Left kidney (tissue), 8 donors: ENCODE data around the gene CCR2. TPM values are rescaled to one million over a fixed set of nuclear protein-coding genes. Genes with fewer than 3 reads are reported as not detected.
"Not testable (repeated sequence)": the region's sequence is repeated elsewhere in the genome, so short reads cannot be mapped to it uniquely, and the experiment has no call there.

Experiments used
- DNase-seq: peaks from one replicate; pipeline ENCODE4 v3.0.0-alpha.2; 2013
- long read RNA-seq, 8 donors: transcript quantifications; one replicate each; lab custom pipeline, GENCODE V29; 2026
- polyA plus RNA-seq: library from polyadenylated mRNA; unstranded; fragments of 120-200 nt; gene quantifications from one replicate; pipeline ENCODE4 v1.2.1, GENCODE V29; 2013; ENCODE audit not compliant: insufficient read length

The CCR2 gene
- 1.1 TPM for polyA plus RNA-seq
- long read RNA-seq, donor 1, result 0 reads
- long read RNA-seq, donor 2, partial matches to known transcripts, result 0 of 1 reads
- long read RNA-seq, donor 2, other reads (novel, unspliced or antisense), result 0 of 1 reads
- long read RNA-seq, donor 3, result 0 reads
- long read RNA-seq, donor 4, result 0 reads
- long read RNA-seq, donor 5, partial matches to known transcripts, result 0 of 1 reads
- long read RNA-seq, donor 5, other reads (novel, unspliced or antisense), result 0 of 1 reads
- long read RNA-seq, donor 6, result 0 reads
- long read RNA-seq, donor 7, result 0 reads
- long read RNA-seq, donor 8, result 0 reads

DNA sequence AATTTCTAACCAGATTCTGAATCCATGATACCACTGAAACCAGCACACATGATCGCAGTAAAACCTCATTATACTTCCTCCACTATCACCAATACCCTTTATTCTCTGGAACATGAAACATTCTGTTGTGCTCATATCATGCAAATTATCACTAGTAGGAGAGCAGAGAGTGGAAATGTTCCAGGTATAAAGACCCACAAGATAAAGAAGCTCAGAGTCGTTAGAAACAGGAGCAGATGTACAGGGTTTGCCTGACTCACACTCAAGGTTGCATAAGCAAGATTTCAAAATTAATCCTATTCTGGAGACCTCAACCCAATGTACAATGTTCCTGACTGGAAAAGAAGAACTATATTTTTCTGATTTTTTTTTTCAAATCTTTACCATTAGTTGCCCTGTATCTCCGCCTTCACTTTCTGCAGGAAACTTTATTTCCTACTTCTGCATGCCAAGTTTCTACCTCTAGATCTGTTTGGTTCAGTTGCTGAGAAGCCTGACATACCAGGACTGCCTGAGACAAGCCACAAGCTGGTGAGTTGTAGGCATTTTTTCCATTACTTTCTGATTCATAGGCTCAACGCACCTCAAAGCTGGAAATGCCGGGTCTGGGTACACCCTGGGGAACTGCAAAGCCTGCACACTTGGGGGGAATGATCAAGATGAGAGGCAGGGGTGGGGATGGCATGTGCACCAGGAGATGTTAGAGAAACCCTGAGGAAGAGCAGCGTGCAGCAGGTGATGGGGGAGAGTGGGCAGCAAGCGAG is at the start of gene CCR2:
TSS of gene CCR2 (plus strand) at position 465 of the 764 bp plus-strand sequence. CDS start 3,417 bp downstream, outside the sequence.
- no peak for DNase-seq

DNA sequence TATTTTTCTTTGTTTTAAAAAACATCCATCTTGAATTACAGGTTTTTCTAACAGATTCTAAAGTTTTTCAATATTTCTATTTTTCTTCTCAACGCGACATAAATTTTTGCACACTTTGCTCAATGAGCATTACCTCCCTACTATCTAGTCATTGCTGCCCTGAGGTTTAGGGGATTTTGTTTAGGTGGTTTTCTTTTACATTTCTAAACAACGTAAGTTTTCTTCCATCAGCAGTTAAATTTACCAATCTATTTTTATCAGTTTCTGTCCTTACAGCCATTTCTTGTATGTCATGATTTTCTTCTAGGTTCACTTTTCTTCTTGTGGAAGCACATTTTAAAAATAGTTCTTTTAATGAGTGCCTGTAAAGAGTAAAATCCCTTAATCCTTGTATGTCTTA is 49.2 kb upstream of the CCR2 start:
- DNase-seq, result no peak

DNA sequence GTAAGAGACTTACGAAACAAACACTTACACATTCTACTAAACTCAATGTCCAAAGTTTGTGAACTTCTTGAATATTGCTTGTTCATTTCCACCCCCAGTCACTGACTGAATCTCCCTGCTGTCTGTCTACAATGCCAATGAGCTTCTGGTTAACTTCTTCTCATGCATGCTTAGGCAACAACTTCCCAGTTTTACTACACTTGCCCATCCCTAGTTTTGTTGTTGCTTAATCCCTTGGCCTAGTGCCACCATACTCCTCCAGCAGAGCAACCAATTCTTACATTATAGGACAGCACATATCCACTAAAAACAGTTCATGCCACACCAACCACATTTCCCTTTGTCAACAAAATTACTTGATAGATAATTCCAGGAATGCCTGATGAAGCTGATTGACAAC is 40.9 kb upstream of the CCR2 start:
- no peak for DNase-seq

DNA sequence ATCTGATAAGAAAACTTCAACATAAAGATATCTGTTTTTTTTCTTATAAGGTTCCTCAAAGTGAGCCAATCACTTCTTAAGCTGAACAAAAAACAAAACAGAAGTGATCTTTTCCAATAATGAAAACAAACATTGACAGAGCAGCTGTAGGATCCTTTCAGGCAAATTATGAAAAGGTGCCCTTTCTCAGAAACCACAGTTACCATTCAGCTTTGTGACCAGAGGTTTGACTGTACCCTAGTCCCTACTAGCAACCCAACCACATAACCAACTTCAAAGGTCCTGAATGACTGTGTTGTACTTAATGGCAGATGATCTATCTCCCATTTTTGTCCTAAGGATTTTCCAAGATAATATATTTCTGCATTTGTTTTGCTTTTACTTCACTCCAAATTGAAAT is 39.4 kb upstream of the CCR2 start:
- DNase-seq, result no peak

DNA sequence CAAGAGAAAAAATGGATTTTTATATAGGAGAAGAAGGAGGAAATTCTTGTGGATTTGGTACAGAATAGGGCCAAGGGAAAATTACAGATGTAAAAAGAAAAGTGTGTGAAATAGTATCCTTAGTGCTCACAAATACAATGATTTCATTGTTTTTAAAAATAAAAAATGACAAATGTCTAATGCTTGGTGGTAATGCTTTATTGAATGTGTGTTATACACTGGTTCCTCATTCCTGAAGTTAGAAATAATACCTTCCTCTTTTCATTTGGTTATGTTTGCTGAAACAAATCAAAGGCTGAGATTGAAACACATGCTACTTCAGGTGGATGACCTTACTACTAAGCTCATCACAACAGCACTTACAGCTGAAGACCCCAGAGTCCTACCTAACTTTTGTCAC is 37.7 kb upstream of the CCR2 start:
- DNase-seq, result no peak

DNA sequence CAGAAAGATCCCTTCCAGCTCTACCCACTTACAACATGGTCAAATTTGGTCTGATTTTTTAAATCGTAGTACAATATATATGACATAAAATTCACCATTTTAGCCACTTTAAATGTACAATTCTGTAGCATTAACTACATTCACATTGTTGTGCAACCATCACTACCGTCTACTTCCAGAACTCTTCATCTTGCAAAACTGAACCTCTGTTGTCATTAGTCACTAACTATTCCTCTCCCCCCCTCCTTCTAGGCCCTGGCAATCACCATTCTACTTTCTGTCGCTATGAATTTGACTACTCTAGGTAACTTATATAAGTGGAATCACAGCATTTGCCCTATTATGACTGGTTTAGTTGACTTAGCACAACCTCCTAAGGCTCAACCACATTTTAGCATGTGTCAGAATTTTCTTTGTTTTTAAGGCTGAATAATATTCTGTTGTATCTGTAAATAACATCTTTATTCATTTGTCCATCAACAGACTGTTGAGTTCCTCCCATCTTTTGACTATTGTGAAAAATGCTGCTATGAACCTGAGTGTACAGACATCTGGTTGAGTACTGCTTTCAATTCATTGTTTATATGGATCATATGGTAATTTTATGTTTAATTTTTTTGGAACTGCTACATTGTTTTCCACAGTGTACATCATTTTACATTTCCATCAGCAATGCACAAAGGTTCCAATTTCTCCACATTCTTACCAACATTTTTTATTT is 35.5 kb upstream of the CCR2 start:
- no peak for DNase-seq

DNA sequence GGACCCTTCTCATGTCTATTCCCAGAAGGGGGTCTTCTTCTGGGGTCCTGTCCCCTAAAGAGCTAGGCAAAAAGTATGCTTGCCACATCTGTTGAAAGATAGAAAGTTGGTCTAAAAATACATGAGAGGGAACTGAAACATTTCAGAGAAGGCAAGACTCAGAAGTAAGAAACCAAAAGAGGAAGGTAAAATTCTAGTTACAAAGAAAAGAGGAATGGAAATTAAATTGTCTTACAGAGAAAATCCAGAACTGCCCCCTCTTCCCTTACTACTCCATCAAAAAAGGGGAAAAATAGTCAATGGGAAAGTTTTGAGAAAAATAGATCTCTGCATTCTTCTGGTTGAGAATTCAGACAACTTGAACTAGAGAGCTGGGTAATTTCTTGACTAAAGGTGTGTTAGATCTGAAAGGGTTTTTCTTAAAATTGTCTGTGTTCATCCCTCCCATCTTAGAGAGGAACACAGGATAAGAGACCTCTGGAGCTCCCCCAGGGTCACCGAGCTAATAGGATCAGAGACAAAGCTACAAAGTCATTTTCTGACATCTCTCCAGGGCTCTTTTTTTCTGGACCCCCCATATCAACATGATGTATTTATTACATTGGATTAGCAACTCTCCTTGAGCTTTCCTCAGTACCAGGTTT is 32.3 kb upstream of the CCR2 start:
- DNase-seq, result no peak

DNA sequence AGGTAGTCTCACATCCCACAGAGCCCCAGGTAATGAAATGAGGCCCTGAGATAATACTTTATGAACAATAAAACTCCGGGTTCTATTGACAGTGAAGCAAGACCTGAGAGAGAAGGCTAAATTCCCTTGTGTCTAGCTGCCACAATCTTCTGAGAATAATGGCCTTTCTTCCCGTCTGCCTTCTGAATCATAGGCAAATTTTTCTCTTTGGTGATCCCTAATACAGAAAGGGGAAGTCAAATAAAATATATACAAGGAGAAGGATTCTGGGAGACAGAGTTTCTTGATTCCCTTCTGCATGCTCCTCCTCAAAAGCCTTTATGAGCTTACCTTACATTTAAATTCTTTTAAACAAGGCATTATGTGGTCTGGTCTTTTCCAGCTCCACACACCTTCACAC is 29.9 kb upstream of the CCR2 start:
- no peak for DNase-seq

DNA sequence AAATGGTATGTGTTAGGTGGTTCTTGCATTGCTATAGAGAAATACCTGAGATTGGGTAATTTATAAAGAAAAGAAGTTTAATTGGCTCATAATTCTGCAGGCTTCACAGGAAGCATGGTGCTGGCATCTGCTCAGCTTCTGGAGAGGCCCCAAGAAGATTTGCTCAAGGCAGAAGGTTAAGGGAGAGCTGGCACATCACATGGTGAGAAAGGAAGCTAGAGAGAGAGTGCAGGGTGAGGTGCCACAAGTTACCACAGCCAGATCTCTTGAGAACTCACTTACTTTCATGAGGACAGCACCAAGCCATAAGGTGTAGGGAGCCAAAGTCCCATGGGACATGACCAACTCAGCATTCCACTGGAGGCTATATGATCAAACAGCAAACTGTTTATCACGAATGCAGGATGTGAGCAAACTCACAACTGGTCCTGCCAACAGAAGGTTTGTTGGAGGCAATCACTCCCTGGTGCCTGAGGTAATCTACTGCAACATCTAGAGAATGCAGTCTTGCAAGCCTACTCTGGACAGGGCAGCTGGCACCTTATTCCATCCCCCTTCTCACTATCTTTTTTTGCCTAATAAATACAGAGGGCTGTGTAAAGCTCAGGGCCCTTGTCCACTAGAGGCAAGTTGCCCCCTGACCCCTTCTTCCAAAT is 28.1 kb upstream of the CCR2 start:
- no peak for DNase-seq

DNA sequence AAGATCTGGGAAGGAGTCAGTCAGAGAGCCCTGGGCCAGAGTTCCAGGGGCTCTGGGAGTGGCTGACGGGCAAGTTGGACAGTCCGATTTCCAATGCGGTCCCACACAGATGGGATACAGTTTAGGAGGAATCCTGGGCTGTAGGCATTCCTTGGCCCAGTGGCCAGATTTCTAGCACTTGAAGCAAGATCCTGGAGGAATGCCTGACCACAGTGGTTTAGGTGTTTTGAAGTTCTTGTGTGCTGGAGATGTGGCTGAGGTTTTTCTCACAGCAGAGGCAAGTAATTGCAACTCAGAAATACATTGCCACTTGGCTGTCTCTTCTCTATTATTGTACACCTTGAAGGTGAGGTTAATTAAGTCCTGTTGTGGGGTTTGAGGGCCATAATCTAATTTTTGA is 23.2 kb upstream of the CCR2 start:
- not testable (repeated sequence) for DNase-seq

DNA sequence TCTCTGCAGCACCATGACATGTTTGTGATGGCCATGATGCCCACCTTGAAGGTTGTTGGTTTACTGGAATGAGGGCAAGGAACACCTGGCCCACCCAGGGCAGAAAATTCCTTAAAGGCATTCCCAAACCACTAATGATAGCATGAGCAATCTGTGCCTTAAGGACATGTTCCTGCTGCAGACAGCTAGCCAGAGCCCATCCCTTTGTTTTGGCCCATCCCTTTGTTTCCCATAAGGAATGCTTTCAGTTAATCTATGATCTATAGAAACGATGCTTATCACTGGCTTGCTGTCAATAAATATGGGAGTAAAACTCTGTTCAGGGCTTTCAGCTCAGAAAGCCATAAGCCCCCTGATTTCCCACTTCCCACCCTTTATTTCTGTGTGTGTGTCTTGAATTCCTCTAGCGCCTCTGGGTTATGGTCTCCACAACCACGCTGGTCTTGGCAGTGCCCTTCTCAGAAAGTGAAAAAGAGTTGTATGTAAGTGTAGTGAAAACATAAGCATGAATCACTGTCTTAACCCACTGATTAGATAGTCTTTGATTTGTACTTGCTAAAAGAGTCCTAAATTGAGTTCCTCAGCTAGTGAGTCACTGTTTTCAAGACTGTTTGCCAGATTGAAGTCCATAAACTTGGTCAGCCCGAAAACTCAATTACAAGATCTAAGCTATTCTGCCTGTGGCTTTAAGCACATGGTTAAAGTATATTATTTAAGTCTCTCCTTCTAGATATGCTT is 19.0 kb upstream of the CCR2 start:
- no peak for DNase-seq

DNA sequence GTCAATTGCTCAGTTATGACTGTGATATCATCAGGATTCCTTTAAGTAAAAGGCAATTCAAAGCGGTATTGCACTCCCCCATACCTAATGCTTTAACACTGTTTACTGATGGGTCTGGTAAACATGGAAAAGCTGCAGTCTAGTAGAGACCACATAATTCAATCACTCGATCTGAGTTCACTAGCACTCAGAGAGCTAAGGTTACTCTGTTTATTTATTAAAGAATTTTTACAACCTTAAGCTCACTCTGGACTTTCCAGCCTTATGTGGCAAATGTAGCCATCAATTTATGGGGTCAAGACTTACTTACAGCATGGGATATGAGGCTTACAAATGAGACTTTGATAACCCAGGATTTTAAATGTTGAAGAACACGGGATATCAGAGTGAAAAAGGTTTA is 18.4 kb upstream of the CCR2 start:
- no peak for DNase-seq

DNA sequence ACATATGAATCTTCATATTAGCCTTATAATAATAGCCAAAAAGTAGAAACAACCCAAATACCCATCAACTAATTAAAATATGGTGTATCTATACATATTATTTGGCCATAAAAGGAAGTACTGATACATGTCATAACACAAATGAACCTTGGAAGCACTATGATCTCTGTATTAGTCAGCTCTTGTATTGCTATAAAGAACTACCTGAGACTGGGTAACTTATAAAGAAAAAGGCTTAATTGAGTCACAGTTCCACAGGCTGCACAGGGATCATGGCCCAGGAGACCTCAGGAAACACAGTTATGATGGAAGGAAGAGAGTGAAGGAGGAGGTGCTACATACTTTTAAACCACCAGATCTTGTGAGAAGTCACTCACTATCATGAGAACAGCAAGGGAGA is 16.0 kb upstream of the CCR2 start:
- no peak for DNase-seq

DNA sequence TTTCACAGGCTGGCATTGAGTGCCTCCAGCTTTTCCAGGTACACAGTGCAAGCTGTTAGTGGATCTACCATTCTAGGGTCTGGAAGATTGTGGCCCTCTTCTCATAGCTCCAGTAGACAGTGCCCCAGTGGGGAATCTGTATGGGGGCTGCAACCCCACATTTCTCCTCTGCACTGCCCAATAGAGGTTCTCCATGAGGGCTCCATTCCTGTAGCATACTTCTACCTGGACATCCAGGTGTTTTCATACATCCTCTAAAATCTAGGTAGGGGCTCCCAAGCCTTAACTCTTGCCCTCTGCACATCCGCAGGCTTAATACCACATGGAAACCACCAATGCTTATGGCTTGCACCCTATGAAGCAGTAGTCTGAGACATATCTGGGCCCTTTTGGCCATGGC is 15.1 kb upstream of the CCR2 start:
- no peak for DNase-seq

DNA sequence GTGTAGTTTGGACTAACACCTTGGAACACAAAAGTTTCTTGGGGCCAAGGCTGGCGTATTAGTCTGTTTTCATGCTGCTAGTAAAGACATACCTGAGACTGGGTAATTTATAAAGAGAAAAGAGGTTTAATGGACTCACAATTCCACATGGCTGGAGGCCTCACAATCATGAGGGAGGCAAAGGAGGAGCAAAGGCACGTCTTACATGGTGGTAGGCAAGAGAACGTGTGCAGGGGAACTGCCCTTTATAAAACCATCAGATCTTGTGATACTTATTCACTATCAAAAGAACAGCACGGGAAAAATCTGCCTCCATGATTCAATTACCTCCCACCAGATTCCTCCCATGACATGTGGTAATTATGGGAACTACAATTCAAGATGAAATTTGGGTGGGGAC is 9.4 kb upstream of the CCR2 start:
- no peak for DNase-seq

DNA sequence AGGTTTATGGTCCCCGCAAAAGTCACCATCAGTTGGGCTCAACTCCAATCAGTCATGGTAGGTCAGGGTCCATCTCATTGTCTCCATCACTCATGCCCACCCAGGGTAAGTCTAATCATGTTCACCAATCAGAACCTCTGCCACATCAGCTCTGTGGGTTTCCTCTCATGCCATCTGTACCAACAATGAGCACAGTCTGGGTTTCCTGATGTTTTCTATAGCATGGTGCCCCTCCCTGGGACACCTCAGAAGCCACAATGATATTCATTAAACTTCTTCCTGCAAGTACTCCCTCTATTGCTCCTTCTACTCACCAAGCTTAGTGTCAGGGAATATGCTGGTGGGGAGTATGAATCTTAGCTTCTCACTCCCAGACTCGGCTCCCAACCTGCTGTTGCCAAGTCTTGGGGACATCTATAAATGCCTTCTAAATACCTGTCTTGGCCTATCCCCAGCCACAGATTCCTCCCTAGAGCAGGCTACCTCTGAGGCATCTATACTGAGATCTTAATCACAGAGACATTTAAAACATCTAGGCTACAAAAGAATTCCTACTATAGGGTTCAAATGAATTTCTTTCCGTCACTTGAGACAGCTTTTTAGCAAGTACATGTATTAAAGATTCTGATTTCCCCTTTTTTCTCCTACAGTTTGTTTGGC is 5.0 kb upstream of the CCR2 start:
- no peak for DNase-seq

DNA sequence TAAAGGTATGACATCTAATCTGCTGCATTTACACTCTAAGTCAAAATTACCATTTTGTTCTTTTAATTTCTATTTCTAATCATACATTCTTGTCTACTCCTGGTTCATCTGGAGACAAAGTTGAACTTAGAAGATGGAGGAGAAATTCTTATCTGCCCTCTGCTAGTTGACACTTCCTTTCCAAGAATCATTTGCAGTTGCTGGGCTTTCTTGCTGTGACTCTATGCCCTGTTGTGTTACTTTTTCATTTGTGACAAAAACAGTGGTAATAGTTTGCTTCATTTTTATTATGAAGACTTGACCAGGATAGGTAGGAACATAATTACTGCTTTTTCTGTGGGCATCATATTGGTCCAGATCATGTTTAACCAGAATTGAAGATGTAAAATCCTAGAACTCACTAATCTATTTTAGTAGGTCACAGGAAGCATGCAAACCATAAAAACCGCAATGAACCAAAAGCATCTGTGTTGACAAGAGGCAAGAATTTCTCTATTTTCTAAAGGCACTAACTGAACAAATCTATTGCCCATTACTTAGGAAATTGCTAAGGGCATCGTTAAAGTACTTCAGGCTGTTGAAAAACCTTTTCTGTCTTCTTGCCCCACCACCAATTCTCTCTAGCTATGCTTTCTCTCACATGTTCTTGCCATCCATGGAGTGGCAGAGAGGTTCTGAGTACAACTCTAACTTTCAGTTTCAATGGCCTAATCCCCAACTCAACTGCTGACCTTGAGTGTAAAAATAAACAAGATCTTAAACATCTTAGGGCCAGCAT is 4.2 kb upstream of the CCR2 start:
- no peak for DNase-seq

DNA sequence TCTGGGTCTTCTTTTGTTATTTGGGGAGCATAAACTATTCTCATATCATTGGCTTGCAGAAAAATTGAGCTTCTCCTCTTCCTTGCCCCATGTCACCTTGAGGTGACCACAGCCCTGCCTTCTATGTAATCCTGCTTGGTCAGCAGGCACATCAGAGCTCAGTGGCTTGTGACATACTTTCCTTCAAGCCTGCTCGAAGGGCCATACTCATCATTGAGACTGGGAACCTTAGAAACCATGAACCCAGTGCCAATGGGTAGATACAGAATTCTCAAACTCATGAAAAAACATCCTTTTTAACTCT is 3.7 kb upstream of the CCR2 start:
- no peak for DNase-seq

DNA sequence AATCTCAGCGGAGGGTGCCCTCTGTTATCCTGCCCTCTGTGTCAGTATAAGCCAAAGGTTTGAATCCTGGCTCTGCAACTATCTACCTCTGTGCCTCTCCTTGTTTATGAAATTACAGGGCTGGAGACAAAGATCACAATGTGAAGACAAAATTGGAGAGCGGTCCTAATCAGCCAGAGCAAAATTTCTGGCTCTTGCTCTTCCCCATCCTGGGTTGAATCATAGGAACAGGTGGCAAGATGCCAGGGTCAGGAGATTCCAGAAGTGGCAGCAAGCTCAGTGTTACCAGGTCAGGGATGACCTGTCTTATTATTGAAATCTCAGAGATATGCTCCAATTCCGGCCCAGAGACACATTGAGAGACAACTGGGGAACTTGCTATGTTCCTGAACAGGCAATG is 2.3 kb upstream of the CCR2 start:
- no peak for DNase-seq

DNA sequence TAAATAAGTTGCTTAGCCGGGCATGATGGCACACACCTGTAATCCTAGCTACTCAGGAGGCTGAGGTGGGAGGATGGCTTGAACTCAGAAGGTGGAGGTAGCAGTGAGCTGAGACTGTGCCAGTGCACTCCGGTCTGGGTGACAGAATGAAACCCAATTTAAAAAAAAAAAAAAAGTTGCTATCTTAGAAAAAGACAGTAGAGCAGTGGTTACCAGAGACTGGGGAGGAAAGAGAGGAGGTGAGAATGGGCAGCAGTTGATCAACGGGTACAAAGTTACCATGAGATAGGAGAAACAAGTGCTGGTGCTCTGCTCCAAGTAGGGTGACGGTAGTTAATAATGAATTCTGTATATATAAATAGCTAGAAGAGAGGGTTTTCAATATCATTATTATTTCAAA is 821 bp upstream of the CCR2 start:
- no peak for DNase-seq
